ENCODE results near the gene RNASE8. TPM values are rescaled to one million over a fixed set of nuclear protein-coding genes. Genes with fewer than 3 reads are reported as not detected.
A peak's percentile ranks its signal among the peaks of the same experiment; 100 is the strongest.
"Not testable (repeated sequence)": the region's sequence is repeated elsewhere in the genome, so short reads cannot be mapped to it uniquely, and the experiment has no call there.

Gene RNASE8
- under 1 TPM in 1 of 3 donors, not detected in 2; 0.24 TPM for polyA plus RNA-seq (ENCODE audit: insufficient read length in 3 of 3)
- long read RNA-seq, donor 1, result 0 reads
- long read RNA-seq, donor 2, result 0 reads
- long read RNA-seq, donor 3, result 0 reads
- long read RNA-seq, donor 4, result 0 reads
- long read RNA-seq, donor 5, result 0 reads
- long read RNA-seq, donor 6, result 0 reads
- long read RNA-seq, donor 7, result 0 reads
- long read RNA-seq, donor 8, result 0 reads
- long read RNA-seq, donor 9, result 0 reads
- long read RNA-seq, donor 10, result 0 reads
- long read RNA-seq, donor 11, result 0 reads
- long read RNA-seq, donor 12, result 0 reads
- long read RNA-seq, donor 13, result 0 reads
- long read RNA-seq, donor 14, result 0 reads
- long read RNA-seq, donor 15, partial matches to known transcripts, result 0 of 1 reads
- long read RNA-seq, donor 15, other reads (novel, unspliced or antisense), result 0 of 1 reads
- long read RNA-seq, donor 16, result 0 reads

DNA sequence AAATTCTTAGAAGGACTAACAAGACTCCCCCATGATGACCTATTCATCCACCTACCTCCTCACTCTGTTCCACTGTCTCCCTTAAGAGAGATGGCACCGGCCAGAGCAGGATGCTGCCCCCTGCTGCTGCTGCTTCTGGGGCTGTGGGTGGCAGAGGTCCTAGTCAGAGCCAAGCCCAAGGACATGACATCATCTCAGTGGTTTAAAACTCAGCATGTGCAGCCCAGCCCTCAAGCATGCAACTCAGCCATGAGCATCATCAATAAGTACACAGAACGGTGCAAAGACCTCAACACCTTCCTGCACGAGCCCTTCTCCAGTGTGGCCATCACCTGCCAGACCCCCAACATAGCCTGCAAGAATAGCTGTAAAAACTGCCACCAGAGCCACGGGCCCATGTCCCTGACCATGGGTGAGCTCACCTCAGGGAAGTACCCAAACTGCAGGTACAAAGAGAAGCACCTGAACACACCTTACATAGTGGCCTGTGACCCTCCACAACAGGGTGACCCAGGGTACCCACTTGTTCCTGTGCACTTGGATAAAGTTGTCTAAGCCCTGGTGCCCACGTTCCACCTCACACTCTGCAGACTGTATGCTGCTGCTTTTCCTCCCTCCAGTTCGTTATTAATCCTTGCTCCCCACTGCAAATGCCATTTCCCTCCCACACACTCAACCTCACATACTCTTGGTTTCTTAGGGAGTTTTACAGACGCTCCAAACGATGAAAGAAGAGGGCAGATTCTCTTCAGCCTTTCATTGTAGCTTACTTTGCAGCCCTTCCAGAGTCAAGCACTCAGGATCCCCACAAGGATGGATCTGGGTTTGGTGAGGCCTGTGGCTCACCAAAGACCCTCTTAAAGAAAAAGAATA lies at the start of gene RNASE8:
TSS of gene RNASE8 (plus strand) at position 20 of the 873 bp plus-strand sequence. CDS start at position 91, 71 bp downstream.
- DNase-seq (ENCODE audit: extremely low read depth in 1 of 11, low read depth in 9 of 11, low spot score in 4 of 11), result no peak

DNA sequence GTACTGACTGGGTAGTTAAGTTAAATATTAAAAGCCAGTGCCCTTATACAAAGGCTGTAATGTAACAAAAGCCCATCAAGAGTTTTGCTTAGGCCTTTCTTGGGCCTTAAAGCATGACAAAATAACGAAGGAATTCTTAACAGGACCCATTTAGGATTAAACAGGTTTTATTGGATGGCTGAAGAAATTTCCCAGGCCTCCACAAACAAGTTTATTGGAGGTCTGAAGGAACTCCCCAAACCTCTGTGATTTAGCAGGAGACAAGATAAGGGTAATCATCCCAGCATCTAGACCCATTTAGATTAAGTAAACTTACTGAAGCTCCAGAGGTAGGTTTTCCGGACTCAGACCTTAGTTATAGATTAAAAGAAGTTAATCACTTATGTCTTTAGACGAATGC lies 47.9 kb upstream of the RNASE8 start:
- DNase-seq (ENCODE audit: extremely low read depth in 1 of 11, low read depth in 9 of 11, low spot score in 4 of 11), result not testable (repeated sequence)

- DNase-seq (ENCODE audit: extremely low read depth in 1 of 11, low read depth in 9 of 11, low spot score in 4 of 11), result no peak
These were observed 46.5 kb upstream of the RNASE8 start for GRCh38 chr14:21011136-21011535.

- DNase-seq (ENCODE audit: extremely low read depth in 1 of 11, low read depth in 9 of 11, low spot score in 4 of 11), result peak in 10 of 11 donors; percentile 79 to 93 (median 87)
These were observed 42.8 kb upstream of the RNASE8 start for GRCh38 chr14:21014761-21015190.

DNA sequence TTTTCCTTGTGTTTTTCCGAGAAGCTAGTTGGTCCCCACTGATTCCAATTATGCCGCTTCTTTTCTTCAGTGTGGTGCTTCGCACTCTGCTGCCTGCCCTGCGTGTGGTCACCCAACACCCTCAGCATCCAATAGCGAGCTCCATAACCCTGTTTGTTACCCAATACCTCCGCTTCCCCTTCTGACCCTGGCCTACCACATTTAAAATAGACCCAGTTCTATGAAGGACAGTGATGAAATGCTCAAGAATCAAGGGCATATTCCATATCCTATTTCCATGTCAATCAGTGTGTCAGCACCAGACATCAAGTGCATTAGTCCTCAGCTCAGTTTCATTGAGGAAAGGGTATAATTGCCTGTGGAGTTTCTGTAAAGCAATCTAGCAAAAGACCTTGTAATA lies 42.3 kb upstream of the RNASE8 start:
- DNase-seq (ENCODE audit: extremely low read depth in 1 of 11, low read depth in 9 of 11, low spot score in 4 of 11), result no peak

GRCh38 chr14:21016413-21017190 lies 41.0 kb upstream of the RNASE8 start:
- no peak for DNase-seq (ENCODE audit: extremely low read depth in 1 of 11, low read depth in 9 of 11, low spot score in 4 of 11)

DNA sequence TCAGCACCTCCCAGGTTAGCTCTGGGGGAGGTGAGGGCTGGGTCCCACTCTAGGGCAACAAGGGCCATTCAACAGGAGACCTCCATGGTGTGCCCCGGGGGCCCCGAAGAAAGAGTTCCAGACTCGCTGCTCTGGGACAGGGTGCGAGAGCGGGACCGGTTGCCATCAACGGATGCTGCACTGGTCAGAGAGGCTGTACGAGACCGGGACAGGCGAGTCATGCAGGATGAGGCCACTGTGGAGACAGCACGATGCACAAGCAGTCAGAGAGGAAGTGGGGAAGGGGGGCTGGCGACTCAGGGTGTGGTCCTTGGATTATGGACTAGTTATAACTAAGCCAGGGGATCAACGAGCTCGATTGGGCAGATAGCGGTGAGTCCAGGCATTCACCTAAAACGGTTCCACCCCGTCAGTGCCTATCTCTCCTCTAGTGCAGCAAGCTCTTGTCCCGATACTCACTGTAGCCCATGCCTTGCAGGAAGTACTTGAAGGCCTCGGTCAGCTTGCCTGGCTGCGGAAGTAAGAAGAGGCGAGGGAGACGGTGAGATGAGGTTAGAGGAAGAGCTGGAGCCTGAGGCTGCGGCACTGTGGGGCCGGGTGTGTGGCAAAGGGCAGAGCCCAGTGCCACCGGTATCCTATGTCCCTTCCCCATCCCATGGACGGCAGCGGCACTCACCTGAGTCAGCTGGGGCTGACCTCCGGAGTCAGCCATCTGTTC lies 39.9 kb upstream of the RNASE8 start:
- DNase-seq (ENCODE audit: extremely low read depth in 1 of 11, low read depth in 9 of 11, low spot score in 4 of 11), result no peak

- no peak for DNase-seq (ENCODE audit: extremely low read depth in 1 of 11, low read depth in 9 of 11, low spot score in 4 of 11)
These were observed 39.3 kb upstream of the RNASE8 start for GRCh38 chr14:21018286-21018685.

DNA sequence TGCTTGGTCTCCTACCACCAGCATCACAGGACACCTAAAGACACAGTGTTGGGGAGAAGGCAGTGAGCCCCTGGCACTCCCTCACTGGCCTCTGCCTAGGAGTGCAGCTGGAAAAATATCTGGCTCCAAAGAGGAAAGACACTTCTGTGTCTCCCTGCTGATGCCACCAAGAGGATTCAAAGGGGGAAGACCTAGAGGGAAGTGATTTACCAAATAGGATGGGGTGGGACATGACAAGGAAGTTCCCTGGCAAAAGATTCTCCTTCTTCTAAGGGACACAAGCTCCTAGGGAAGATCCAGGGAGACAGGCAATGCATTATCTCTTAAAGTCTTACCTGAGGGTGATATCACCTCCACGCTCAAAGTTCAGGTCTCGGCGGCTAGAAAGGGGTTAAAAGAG lies 38.8 kb upstream of the RNASE8 start:
- DNase-seq (ENCODE audit: extremely low read depth in 1 of 11, low read depth in 9 of 11, low spot score in 4 of 11), result no peak

GRCh38 chr14:21019366-21019765 lies 38.3 kb upstream of the RNASE8 start:
- no peak for DNase-seq (ENCODE audit: extremely low read depth in 1 of 11, low read depth in 9 of 11, low spot score in 4 of 11)

DNA sequence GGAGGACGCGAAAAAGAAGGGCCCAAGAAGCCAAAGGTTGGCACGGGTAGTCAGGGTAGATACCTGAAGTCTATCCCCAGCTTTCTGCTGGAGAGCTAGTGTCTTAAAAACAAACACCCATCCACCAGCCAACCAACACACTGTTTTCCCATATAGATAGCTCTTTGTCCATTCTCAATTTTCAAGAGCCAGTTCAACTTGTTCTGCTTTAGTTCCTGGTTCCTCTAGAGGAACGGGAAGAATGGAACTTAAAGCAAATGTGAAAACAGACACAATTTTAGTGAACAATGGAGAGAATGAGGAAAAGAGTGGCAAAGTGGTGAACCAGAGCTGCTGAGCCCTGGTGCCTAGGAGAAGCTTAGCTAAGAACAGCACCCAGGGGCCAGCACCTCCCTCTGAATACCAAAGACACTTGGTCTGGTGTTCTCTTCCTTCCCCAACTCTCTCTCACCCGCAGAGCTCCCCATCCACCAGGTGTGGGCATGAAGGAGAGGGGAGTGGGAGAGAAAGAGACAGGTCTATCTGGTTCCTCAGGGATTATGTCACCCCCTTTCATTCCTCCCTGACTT lies 36.6 kb upstream of the RNASE8 start:
- DNase-seq (ENCODE audit: extremely low read depth in 1 of 11, low read depth in 9 of 11, low spot score in 4 of 11), result no peak

DNA sequence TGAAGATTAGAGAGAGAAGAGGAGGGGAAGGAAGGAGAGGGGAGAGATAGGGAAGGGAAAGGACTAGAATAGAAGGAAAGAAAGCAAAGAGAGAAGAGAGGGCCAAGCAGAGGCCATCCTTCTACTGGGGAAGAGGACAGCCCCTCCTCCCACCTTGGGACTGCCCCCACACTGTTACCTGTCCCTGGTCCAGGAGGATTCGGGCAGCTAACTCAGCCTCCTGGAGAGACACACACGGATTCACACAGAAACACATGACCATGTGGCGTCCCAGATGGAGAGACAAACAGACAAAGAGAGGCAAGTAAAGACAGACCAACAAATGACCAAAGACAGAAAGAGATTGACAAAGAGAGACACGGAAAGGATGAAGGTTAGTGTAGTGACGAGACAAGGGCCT lies 34.9 kb upstream of the RNASE8 start:
- no peak for DNase-seq (ENCODE audit: extremely low read depth in 1 of 11, low read depth in 9 of 11, low spot score in 4 of 11)

DNA sequence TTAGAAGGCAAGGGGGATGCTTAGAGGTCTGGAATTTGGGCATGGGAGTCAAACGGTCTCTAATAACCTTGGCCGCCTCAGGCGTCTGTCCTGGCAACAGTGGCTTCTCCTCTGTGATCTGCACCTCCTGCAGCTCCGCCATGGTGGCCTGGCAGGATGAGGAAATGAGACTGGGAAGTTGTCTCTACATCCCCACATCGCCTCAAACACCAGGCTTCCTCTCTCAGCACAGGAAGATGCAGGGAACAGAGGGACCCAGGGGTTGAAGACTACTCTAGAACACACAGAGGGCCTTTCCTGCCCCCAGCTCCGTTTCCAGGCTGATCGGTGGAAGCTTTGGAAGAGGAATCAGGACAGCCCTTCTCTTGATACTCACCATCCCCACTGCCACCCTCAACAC lies 34.4 kb upstream of the RNASE8 start:
- DNase-seq (ENCODE audit: extremely low read depth in 1 of 11, low read depth in 9 of 11, low spot score in 4 of 11), result no peak

GRCh38 chr14:21023817-21024584 lies 33.6 kb upstream of the RNASE8 start:
- DNase-seq (ENCODE audit: extremely low read depth in 1 of 11, low read depth in 9 of 11, low spot score in 4 of 11), result no peak

- peak in 8 of 11 donors; percentile 63 to 75 (median 72) for DNase-seq (ENCODE audit: extremely low read depth in 1 of 11, low read depth in 9 of 11, low spot score in 4 of 11)
These were observed 32.8 kb upstream of the RNASE8 start, which contains the start of gene NDRG2 for GRCh38 chr14:21024585-21025370. Gene NDRG2 (minus strand): TSS chr14:21025061. CDS start chr14:21023315, 1,746 bp downstream.

DNA sequence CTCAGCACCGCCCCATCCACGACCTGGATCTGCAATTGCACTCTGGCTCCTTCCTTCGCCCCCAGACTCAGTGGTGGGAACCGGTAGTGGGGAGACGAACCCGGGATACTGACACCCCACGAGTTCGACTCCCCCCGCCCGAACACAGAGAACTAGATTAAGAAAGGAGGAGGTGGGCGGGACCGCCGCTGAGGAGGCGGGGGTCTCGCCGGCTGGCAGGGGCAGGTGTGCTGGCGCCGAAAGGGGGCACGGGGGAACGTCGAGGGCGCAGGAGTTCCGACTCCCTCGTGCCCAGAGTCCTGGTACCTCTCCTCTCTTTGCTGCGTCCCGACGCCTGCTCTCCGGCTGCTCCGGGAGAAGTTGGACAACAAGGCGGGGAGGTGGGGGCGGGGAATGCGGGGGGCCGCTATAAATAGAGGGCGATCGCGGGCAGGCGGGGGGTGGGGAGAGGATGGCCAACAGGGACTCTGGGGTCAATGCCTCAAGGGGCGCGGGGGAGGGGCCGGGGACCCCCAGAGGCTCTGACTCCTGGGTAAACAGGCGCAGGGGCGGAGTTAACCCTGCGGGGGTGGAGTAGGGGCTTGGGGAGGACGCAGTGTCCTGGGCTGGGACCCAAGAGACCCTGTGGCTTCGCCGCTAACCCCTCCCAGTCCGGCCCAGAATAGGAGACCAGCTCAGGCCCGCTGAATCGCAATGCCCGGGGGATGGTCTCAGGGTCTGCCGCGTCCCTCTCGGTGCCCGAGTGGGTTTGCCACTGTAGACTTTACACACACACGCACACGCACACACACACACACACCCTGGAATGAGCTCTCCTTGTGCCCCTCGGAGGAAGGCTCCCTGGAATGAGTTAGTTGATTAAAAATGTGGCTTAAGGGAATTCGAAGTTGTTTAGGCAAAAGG lies 32.0 kb upstream of the RNASE8 start:
- DNase-seq (ENCODE audit: extremely low read depth in 1 of 11, low read depth in 9 of 11, low spot score in 4 of 11), result peak in 3 of 11 donors; percentile 39 to 54 (median 39)
